ENCODE results near the gene DAAM1. TPM values are rescaled to one million over a fixed set of nuclear protein-coding genes. Genes with fewer than 3 reads are reported as not detected.

The DAAM1 gene
- total RNA-seq, 1 experiment from 2014 or later: 30.4 TPM

DNA sequence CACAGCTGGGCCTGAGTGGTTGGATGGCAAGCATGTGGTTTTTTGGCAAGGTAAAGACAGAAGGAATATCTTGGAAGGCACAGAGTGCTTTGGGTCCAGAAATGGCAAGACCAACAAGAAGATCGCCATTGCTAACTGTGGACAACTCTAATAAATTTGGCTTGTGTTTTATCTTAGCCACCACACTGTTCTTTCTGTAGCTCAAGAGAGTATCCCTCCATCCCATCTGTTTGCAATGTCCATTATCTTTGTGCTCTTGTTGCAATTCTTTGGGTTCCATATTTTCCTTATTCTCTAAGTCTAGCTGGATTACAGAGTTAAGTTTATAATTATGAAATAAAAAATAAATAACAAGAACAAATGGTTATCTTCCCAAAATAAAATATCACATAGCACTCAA, 6.7 kb upstream of the DAAM1 start (continued):
- TF ChIP-seq, protein P1, sequence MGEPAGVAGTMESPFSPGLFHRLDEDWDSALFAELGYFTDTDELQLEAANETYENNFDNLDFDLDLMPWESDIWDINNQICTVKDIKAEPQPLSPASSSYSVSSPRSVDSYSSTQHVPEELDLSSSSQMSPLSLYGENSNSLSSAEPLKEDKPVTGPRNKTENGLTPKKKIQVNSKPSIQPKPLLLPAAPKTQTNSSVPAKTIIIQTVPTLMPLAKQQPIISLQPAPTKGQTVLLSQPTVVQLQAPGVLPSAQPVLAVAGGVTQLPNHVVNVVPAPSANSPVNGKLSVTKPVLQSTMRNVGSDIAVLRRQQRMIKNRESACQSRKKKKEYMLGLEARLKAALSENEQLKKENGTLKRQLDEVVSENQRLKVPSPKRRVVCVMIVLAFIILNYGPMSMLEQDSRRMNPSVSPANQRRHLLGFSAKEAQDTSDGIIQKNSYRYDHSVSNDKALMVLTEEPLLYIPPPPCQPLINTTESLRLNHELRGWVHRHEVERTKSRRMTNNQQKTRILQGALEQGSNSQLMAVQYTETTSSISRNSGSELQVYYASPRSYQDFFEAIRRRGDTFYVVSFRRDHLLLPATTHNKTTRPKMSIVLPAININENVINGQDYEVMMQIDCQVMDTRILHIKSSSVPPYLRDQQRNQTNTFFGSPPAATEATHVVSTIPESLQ (CRISPR knock-in tag; IDR thresholded peaks at IDR 0.05): no peak
- no peak for TF ChIP-seq SMAD4 (CRISPR knock-in tag; IDR thresholded peaks at IDR 0.05)
- no peak for TF ChIP-seq ZNF219 (CRISPR knock-in tag; IDR thresholded peaks at IDR 0.05; ENCODE audit: borderline replicate concordance)

DNA sequence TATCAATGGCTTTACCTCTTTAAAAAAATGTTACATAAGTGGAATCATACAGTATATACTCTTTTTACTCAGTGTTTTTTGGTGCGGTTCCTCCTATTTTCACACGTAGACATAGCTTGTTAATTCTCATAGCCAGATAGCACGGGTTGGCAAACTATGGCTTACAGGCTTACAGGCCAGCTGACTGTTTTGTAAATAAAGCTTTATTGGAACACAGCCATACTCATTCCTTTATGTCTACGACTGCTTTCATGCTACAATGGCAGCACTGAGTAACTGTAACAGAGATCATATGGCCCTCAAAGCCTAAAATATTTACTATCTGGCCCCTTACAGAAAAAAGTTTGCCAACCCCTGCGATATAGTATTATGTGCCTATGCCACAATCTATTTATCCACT, 5.8 kb upstream of the DAAM1 start:
- DNase-seq (ENCODE audit: low spot score) (no peak), ATAC-seq (no peak)
- ChIA-PET POLR2A (no interaction called here), CTCF (no interaction called here)
- Mint-ChIP-seq H3K27ac (no peak overlapping the region), H3K27me3 (ENCODE audit: low read depth) (peaks cover 25% of the 10 kb centered on the region), H3K4me3 (no peak overlapping the region), H3K36me3 (no peaks in the 10 kb centered on the region), H3K4me1 (peaks cover 8% of the 10 kb centered on the region), H3K9me3 (no peaks in the 10 kb centered on the region)
- TF ChIP-seq NFYB (CRISPR knock-in tag; conservative IDR thresholded peaks at IDR 0.05; ENCODE audit: low read depth) (no peak), FOXP1 (CRISPR knock-in tag; IDR thresholded peaks at IDR 0.05; ENCODE audit: borderline replicate concordance) (no peak), MAX (CRISPR knock-in tag; IDR thresholded peaks at IDR 0.05) (no peak)

DNA sequence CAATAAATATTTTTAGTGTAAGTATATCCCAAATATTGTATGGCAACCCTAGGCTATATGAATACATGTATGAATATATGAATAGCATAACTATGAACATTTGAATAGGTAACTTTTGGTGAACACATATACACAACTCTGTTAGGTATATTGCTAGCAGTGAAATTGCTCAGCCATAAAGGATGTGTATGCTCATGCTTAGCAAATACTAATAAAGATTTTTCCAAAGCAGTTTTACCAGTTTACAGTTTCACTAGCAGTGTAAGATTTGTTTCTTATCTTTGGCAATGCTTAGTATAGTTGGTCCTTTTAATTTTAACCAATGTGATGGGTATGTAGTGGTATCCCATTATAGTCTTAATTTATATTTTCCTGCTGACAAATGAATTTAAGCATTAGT, 5.3 kb upstream of the DAAM1 start:
- DNase-seq (ENCODE audit: low spot score) (no peak), ATAC-seq (no peak)
- Mint-ChIP-seq H3K9me3 (no peaks in the 10 kb centered on the region), H3K36me3 (no peaks in the 10 kb centered on the region), H3K27me3 (ENCODE audit: low read depth) (peaks cover 29% of the 10 kb centered on the region), H3K4me1 (peaks cover 10% of the 10 kb centered on the region), H3K4me3 (no peak overlapping the region), H3K27ac (no peak overlapping the region)
- ChIA-PET POLR2A (interaction anchor here (0.6 kb wide), 1 partner anchor 33 kb away, joined by 5 read pairs; no protein-coding TSS in a partner anchor), CTCF (interaction anchor here (1.0 to 1.2 kb wide), 2 partner anchors 242 to 505 kb away, joined by 3 read pairs; no protein-coding TSS in a partner anchor)
- TF ChIP-seq PRRX2 (CRISPR knock-in tag; IDR thresholded peaks at IDR 0.05) (no peak), ATF1 (CRISPR knock-in tag; IDR thresholded peaks at IDR 0.05) (no peak), ELF4 (CRISPR knock-in tag; IDR thresholded peaks at IDR 0.05; ENCODE audit: low read depth) (no peak), ARID4B (CRISPR knock-in tag; IDR thresholded peaks at IDR 0.05; ENCODE audit: borderline replicate concordance) (no peak), MLX (CRISPR knock-in tag; IDR thresholded peaks at IDR 0.05) (no peak), NR1H2 (CRISPR knock-in tag; IDR thresholded peaks at IDR 0.05) (no peak), AFF4 (CRISPR knock-in tag; IDR thresholded peaks at IDR 0.05; ENCODE audit: borderline replicate concordance) (no peak), MXD4 (CRISPR knock-in tag; IDR thresholded peaks at IDR 0.05; ENCODE audit: borderline replicate concordance) (no peak), ESRRA (CRISPR knock-in tag; IDR thresholded peaks at IDR 0.05; ENCODE audit: borderline replicate concordance) (no peak), NR2C2 (CRISPR knock-in tag; IDR thresholded peaks at IDR 0.05) (no peak), NR3C1 (CRISPR knock-in tag; conservative IDR thresholded peaks at IDR 0.05; ENCODE audit: low read depth) (no peak), ZNF263 (CRISPR knock-in tag; IDR thresholded peaks at IDR 0.05; ENCODE audit: low read depth) (no peak)
- TF ChIP-seq, protein P2, sequence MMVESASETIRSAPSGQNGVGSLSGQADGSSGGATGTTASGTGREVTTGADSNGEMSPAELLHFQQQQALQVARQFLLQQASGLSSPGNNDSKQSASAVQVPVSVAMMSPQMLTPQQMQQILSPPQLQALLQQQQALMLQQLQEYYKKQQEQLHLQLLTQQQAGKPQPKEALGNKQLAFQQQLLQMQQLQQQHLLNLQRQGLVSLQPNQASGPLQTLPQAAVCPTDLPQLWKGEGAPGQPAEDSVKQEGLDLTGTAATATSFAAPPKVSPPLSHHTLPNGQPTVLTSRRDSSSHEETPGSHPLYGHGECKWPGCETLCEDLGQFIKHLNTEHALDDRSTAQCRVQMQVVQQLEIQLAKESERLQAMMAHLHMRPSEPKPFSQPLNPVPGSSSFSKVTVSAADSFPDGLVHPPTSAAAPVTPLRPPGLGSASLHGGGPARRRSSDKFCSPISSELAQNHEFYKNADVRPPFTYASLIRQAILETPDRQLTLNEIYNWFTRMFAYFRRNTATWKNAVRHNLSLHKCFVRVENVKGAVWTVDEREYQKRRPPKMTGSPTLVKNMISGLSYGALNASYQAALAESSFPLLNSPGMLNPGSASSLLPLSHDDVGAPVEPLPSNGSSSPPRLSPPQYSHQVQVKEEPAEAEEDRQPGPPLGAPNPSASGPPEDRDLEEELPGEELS (CRISPR knock-in tag; IDR thresholded peaks at IDR 0.05): no peak
